Skin of body (tissue), 2 donors: Measurements from ENCODE around the gene GPHN. TPM values are rescaled to one million over a fixed set of nuclear protein-coding genes. Genes with fewer than 3 reads are reported as not detected.
"Not testable (repeated sequence)": the region's sequence is repeated elsewhere in the genome, so short reads cannot be mapped to it uniquely, and the experiment has no call there.

ENCODE experiments used
- DNase-seq: peaks from one replicate; lab custom pipeline; 2025; lab: John Stamatoyannopoulos, UW
- total RNA-seq: library from RNA; depleted of rRNA; stranded (reverse); fragments of >200 nt; gene quantifications from one replicate; pipeline ENCODE4 v1.2.3, GENCODE V29; 2014

The GPHN gene
- total RNA-seq, 1 donor from 2014 or later = 31.6 TPM

GRCh38 chr14:66651536-66652220, 143.7 kb downstream of the GPHN start:
- DNase-seq = no peak

- no peak for DNase-seq
Measured at GRCh38 chr14:66652525-66653106, 144.7 kb downstream of the GPHN start.

- DNase-seq = no peak
Measured at GRCh38 chr14:66657780-66658179, 149.8 kb downstream of the GPHN start.

DNA sequence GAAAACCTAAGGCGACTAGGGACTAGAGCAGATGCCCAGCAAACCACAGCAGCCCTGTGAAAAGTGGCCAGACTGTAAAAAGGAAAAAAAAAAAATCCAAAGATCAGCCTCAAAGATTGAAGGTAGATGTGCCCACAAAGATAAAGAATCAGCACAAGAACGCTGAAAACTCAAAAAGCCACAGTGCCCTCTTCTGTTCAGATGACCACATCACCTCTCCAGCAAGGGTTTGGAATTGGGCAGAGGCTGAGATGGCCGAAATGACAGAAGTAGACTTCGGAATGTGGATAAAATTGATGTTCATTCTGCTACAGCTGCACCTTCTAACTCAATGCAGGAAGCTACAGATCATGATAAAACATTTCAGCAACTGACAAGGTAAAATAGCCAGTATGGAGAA, 154.4 kb downstream of the GPHN start:
- DNase-seq = no peak

GRCh38 chr14:66677780-66678179, 169.8 kb downstream of the GPHN start:
- no peak for DNase-seq

GRCh38 chr14:66680216-66680615, 172.3 kb downstream of the GPHN start:
- DNase-seq = no peak

- DNase-seq = no peak
Measured at GRCh38 chr14:66696326-66696725, 188.4 kb downstream of the GPHN start.

- no peak for DNase-seq
Measured at GRCh38 chr14:66698503-66698902, 190.6 kb downstream of the GPHN start.

GRCh38 chr14:66701813-66702212, 193.9 kb downstream of the GPHN start:
- DNase-seq = no peak

GRCh38 chr14:66708267-66708666, 200.3 kb downstream of the GPHN start:
- no peak for DNase-seq

DNA sequence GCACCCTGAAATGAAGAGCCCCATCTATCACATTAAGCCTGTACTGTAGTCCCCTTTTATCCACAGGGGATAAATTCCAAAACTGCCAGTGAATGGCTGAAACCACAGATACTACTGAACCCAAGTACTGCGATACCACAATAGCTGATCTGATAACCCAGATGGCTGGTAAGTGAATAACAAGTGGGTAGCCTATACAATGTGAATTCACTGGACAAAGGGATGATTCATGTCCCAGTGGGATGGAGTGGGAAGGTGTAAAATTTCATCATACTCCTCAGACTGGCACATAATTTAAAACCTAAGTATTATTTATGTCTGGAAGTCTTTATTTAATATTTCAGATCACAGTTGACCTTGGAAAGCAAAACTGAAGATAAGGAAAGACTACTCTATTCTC, 201.3 kb downstream of the GPHN start:
- no peak for DNase-seq

- not testable (repeated sequence) for DNase-seq
Measured at GRCh38 chr14:66714291-66714690, 206.3 kb downstream of the GPHN start.

GRCh38 chr14:66715313-66715712, 207.4 kb downstream of the GPHN start:
- DNase-seq = not testable (repeated sequence)

GRCh38 chr14:66716227-66716626, 208.3 kb downstream of the GPHN start:
- DNase-seq = no peak

- DNase-seq = no peak
Measured at GRCh38 chr14:66717561-66718140, 209.7 kb downstream of the GPHN start.

DNA sequence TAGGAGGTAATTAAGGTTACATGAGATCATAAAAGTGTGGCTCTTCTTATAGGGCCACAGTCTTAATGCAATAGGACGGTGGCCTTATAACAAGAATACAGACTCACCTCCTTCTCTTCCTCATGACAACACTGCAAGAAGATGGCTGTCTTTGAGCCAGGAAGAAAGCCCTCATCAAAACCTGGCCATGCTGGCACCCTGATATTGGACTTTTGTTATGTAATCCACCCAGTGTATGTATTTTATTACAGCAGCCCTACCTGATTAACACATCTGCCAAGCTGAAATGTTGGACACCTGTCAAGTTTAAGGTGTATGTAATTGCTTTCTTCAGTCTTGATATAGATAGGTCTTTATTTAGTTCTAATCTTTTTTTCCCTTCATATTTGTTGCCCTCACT, 217.0 kb downstream of the GPHN start:
- no peak for DNase-seq

- DNase-seq = not testable (repeated sequence)
Measured at GRCh38 chr14:66731298-66731697, 223.4 kb downstream of the GPHN start.

GRCh38 chr14:66735853-66736252, 227.9 kb downstream of the GPHN start:
- DNase-seq = no peak

DNA sequence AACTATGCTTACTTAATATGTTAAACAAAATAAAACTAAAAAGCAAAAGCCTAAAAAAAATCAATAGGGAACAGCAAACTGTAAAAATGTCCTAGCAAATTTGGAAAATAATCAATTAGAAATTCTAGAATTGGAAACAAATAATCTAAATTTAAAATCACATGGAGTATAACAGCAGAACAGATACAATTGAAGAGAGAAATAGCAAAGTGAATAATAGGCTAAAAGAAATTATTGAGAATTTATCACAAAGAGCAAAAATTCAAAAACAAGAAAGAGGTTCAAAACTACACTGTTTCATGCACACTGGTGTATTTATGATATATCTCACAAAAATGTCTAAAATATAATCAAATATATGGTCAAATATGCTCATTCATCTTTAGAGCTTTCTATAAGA, 231.9 kb downstream of the GPHN start:
- no peak for DNase-seq

GRCh38 chr14:66745078-66745477, 237.1 kb downstream of the GPHN start:
- DNase-seq = no peak

GRCh38 chr14:66746316-66747006, 238.5 kb downstream of the GPHN start:
- no peak for DNase-seq

GRCh38 chr14:66752109-66752508, 244.2 kb downstream of the GPHN start:
- no peak for DNase-seq
